WTC11 (cell line): ENCODE results near the gene PHPT1. TPM values are rescaled to one million over a fixed set of nuclear protein-coding genes. Genes with fewer than 3 reads are reported as not detected.

Experiments used
- ATAC-seq: fragments of 200-7000 bp; cut with Tn5 transposase; 2 replicates; pipeline ENCODE4 v1.10.0; 2021; ENCODE audit warnings: mild to moderate bottlenecking, moderate library complexity
- CTCF ChIA-PET: fragments of 300-600 bp; sonication (Branson Sonifier 250); formaldehyde crosslinking; loops from one replicate; lab custom pipeline; 2021; ENCODE audit warnings: antibody characterized with exemption; lab: Charles Lee
- POLR2A ChIA-PET: fragments of 350-600 bp; sonication (Branson Sonifier 250); formaldehyde crosslinking; loops from one replicate; lab custom pipeline; 2021; ENCODE audit warnings: antibody characterized with exemption; lab: Charles Lee
- DNase-seq: peaks from one replicate; pipeline ENCODE4 v3.0.0; 2021; ENCODE audit warnings: low spot score
- H3K27ac Mint-ChIP-seq: 2 replicates; pipeline ENCODE4 v1.8.0; 2021; ENCODE audit warnings: mixed read lengths
- H3K27me3 Mint-ChIP-seq: 2 replicates; pipeline ENCODE4 v1.8.0; 2021; ENCODE audit warnings: low read depth, mild to moderate bottlenecking, moderate library complexity, mixed read lengths
- H3K36me3 Mint-ChIP-seq: 2 replicates; pipeline ENCODE4 v1.8.0; 2021; ENCODE audit warnings: mixed read lengths
- H3K4me1 Mint-ChIP-seq: 2 replicates; pipeline ENCODE4 v1.8.0; 2022; ENCODE audit warnings: mixed read lengths
- H3K4me3 Mint-ChIP-seq: 2 replicates; pipeline ENCODE4 v1.8.0; 2021; ENCODE audit warnings: mild to moderate bottlenecking, moderate library complexity, mixed read lengths
- H3K9me3 Mint-ChIP-seq: 2 replicates; pipeline ENCODE4 v1.8.0; 2021; ENCODE audit warnings: mixed read lengths
- CREM ChIP-seq: sonication (generic); formaldehyde crosslinking; IDR thresholded peaks from 2 replicates; pipeline ENCODE4 v1.8.1; 2022; ENCODE audit warnings: mild to moderate bottlenecking, missing genetic modification reagents, moderate library complexity
- ELF4 ChIP-seq: sonication (generic); formaldehyde crosslinking; IDR thresholded peaks from 2 replicates; pipeline ENCODE4 v1.8.1; 2022; ENCODE audit warnings: low read depth, mild to moderate bottlenecking, moderate library complexity, missing genetic modification reagents
- EMX1 ChIP-seq: fragments of 250-450 bp; sonication (Bioruptor Pico); IDR thresholded peaks from 2 replicates; pipeline ENCODE4 v1.8.0; 2021; ENCODE audit warnings: mild to moderate bottlenecking
- JAZF1 ChIP-seq: fragments of 250-450 bp; sonication (Bioruptor Pico); IDR thresholded peaks from 2 replicates; pipeline ENCODE4 v1.9.0; 2021; ENCODE audit warnings: moderate library complexity, mild to moderate bottlenecking, inconsistent platforms
- NFE2L1 ChIP-seq: sonication (generic); formaldehyde crosslinking; IDR thresholded peaks from 2 replicates; pipeline ENCODE4 v1.8.1; 2023; ENCODE audit warnings: missing genetic modification reagents
- PRRX2 ChIP-seq: fragments of 250-450 bp; sonication (Bioruptor Pico); IDR thresholded peaks from 2 replicates; pipeline ENCODE4 v1.8.0; 2021; ENCODE audit warnings: mild to moderate bottlenecking
- SMAD4 ChIP-seq: sonication (generic); formaldehyde crosslinking; IDR thresholded peaks from 2 replicates; pipeline ENCODE4 v1.8.0; 2022; ENCODE audit warnings: mild to moderate bottlenecking, missing genetic modification reagents
- TCF7 ChIP-seq: sonication (generic); formaldehyde crosslinking; IDR thresholded peaks from 2 replicates; pipeline ENCODE4 v1.8.0; 2022; ENCODE audit warnings: mild to moderate bottlenecking, low read depth, missing genetic modification reagents, moderate library complexity
- ZNF396 ChIP-seq: fragments of 250-450 bp; sonication (Bioruptor Pico); IDR thresholded peaks from 2 replicates; pipeline ENCODE4 v1.8.0; 2021; ENCODE audit warnings: mild to moderate bottlenecking, moderate library complexity, borderline replicate concordance
- ZNF671 ChIP-seq: fragments of 250-450 bp; sonication (Bioruptor Pico); IDR thresholded peaks from 2 replicates; pipeline ENCODE4 v1.8.0; 2021; ENCODE audit warnings: mild to moderate bottlenecking
- total RNA-seq: library from RNA; stranded (reverse); gene quantifications from 3 replicates; pipeline ENCODE4 v1.2.3, GENCODE V29; 2021
- TF ChIP-seq, protein P1 (sequence below): sonication (generic); formaldehyde crosslinking; IDR thresholded peaks from 2 replicates; pipeline ENCODE4 v1.8.0; 2022; ENCODE audit warnings: mild to moderate bottlenecking, missing genetic modification reagents
- TF ChIP-seq, protein P2 (sequence below): sonication (generic); formaldehyde crosslinking; IDR thresholded peaks from 2 replicates; pipeline ENCODE4 v1.8.0; 2022; ENCODE audit warnings: mild to moderate bottlenecking, missing genetic modification reagents
- TF ChIP-seq, protein P3 (sequence below): sonication (generic); formaldehyde crosslinking; IDR thresholded peaks from 2 replicates; pipeline ENCODE4 v1.8.1; 2023; ENCODE audit warnings: mild to moderate bottlenecking, missing genetic modification reagents, moderate library complexity
- TF ChIP-seq, protein P4 (sequence below): sonication (generic); formaldehyde crosslinking; IDR thresholded peaks from 2 replicates; pipeline ENCODE4 v1.8.1; 2023; ENCODE audit warnings: mild to moderate bottlenecking, missing genetic modification reagents
- TF ChIP-seq, protein P5 (sequence below): fragments of 250-450 bp; sonication (Bioruptor Pico); conservative IDR thresholded peaks from 2 replicates; pipeline ENCODE4 v1.9.0; 2021; ENCODE audit warnings: mild to moderate bottlenecking
- TF ChIP-seq, protein P6 (sequence below): sonication (generic); formaldehyde crosslinking; IDR thresholded peaks from 2 replicates; pipeline ENCODE4 v1.8.1; 2023; ENCODE audit warnings: mild to moderate bottlenecking, moderate library complexity, missing genetic modification reagents

The PHPT1 gene
- total RNA-seq, 1 experiment from 2014 or later = 138 TPM

DNA sequence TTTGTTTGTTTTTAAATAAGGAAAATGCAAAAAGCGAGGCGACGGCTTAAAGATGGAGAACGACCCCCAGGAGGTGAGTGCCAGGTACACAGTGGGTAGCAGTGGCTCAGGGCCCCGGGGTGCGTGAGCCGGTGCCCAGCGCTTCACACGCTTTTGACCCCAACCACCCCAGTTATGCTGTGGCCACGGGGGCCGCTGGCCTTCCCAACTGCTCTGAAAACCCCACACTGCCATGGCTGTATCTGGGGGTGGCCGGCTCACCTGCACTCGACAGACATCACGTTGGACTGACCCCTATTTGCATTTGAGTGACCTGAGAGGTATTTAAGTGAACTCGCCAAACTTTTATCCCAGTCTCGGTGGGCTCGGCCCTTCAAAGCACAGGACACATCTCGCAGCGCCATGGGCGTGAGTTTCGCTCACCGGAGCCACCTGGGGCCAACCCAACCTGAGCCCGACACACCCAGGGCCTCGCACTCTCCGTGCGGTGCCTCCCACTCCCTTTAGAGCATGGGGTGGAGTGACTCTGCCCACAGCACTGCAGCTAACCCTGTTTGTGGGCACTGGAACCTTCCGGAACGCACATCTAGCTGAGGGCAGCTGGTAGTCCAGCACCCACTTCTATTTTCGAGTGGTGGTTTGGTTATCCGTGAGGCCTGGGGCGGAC lies 20.6 kb upstream of the PHPT1 start (continued):
- TF ChIP-seq, protein P1, sequence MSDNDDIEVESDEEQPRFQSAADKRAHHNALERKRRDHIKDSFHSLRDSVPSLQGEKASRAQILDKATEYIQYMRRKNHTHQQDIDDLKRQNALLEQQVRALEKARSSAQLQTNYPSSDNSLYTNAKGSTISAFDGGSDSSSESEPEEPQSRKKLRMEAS (CRISPR knock-in tag) = no peak
- TF ChIP-seq TCF7 (CRISPR knock-in tag) (no peak), ELF4 (CRISPR knock-in tag) (no peak), NFE2L1 (CRISPR knock-in tag) (no peak), EMX1 (CRISPR knock-in tag) (no peak), PRRX2 (CRISPR knock-in tag) (no peak)
- TF ChIP-seq, protein P2, sequence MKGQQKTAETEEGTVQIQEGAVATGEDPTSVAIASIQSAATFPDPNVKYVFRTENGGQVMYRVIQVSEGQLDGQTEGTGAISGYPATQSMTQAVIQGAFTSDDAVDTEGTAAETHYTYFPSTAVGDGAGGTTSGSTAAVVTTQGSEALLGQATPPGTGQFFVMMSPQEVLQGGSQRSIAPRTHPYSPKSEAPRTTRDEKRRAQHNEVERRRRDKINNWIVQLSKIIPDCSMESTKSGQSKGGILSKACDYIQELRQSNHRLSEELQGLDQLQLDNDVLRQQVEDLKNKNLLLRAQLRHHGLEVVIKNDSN (CRISPR knock-in tag) = no peak
- TF ChIP-seq, protein P3, sequence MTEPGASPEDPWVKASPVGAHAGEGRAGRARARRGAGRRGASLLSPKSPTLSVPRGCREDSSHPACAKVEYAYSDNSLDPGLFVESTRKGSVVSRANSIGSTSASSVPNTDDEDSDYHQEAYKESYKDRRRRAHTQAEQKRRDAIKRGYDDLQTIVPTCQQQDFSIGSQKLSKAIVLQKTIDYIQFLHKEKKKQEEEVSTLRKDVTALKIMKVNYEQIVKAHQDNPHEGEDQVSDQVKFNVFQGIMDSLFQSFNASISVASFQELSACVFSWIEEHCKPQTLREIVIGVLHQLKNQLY = no peak
- TF ChIP-seq, protein P4, sequence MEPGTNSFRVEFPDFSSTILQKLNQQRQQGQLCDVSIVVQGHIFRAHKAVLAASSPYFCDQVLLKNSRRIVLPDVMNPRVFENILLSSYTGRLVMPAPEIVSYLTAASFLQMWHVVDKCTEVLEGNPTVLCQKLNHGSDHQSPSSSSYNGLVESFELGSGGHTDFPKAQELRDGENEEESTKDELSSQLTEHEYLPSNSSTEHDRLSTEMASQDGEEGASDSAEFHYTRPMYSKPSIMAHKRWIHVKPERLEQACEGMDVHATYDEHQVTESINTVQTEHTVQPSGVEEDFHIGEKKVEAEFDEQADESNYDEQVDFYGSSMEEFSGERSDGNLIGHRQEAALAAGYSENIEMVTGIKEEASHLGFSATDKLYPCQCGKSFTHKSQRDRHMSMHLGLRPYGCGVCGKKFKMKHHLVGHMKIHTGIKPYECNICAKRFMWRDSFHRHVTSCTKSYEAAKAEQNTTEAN (CRISPR knock-in tag) = no peak

DNA sequence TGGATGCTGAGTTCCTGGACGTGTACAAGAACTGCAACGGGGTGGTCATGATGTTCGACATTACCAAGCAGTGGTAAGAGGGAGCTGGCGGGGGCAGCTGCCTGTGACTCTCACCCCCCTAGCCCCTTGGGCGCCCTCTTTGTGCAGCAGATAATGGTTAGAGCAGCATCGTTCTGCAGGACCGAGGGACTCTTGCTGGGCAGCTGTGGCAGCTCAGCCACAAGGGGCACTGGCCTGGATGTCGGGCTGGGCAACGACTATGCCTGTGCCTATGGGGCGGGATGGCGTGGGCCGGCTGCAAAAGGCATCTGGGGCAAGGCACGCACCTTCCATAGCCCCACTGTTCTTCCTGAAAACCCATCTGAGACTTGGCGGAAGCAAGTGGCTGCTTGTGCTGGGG lies 19.8 kb upstream of the PHPT1 start:
- Mint-ChIP-seq H3K4me1 (no peaks in the 10 kb centered on the region), H3K4me3 (no peak overlapping the region), H3K9me3 (no peaks in the 10 kb centered on the region), H3K27me3 (no peaks in the 10 kb centered on the region), H3K36me3 (peaks cover 30% of the 10 kb centered on the region), H3K27ac (peak overlapping the region; percentile 41; the same call in 1 of the 2 replicates)
- ChIA-PET POLR2A (no interaction called here), CTCF (interaction anchor here (0.7 to 3.2 kb wide), 2 partner anchors 10 to 13 kb away, joined by 3 to 13 read pairs; partner anchors contain the start of gene AJM1)
- DNase-seq (peak; percentile 10), ATAC-seq (no peak)
- no peak for TF ChIP-seq SMAD4 (CRISPR knock-in tag)
- no peak for TF ChIP-seq ZNF396 (CRISPR knock-in tag)
- TF ChIP-seq, protein P5, sequence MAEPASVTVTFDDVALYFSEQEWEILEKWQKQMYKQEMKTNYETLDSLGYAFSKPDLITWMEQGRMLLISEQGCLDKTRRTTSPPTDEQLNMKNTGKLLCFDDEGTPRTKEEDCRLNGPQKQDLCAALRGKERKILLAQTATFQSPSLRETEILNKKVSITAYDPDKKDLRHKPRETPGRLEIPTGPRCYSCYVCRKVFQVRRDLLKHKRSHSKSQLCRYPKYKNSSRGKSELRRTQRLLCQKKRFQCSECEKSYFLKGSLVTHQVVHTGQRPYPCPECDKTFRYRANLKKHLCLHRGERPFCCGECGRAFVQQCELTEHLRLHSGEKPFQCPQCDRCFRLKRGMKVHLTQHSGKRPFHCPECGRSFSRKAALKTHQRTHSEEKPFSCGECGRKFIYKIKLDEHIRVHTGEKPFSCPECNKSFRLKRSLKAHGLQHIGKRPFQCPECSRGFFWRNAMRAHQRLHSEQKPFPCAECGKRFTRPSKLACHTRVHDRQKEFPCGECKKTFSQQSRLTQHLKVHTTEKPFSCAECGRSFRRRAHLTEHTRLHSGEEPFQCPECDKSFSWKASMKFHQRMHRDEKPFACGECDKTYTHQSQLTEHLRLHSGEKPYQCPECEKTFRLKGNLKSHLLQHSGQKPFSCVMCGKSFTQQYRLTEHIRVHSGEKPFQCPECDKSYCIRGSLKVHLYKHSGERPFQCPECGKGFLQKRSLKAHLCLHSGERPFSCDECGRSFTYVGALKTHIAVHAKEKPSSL (CRISPR knock-in tag) = no peak
- no peak for TF ChIP-seq CREM
- TF ChIP-seq, protein P6, sequence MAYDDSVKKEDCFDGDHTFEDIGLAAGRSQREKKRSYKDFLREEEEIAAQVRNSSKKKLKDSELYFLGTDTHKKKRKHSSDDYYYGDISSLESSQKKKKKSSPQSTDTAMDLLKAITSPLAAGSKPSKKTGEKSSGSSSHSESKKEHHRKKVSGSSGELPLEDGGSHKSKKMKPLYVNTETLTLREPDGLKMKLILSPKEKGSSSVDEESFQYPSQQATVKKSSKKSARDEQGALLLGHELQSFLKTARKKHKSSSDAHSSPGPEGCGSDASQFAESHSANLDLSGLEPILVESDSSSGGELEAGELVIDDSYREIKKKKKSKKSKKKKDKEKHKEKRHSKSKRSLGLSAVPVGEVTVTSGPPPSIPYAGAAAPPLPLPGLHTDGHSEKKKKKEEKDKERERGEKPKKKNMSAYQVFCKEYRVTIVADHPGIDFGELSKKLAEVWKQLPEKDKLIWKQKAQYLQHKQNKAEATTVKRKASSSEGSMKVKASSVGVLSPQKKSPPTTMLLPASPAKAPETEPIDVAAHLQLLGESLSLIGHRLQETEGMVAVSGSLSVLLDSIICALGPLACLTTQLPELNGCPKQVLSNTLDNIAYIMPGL (CRISPR knock-in tag) = no peak
- TF ChIP-seq ZNF671 (CRISPR knock-in tag) = no peak
- TF ChIP-seq JAZF1 = no peak
